GM19035 (cell line): Measurements from ENCODE around the gene SMIM41.

Experiments used
- ATAC-seq: cut with Tn5 transposase; IDR thresholded peaks from one replicate; pipeline ENCODE4 v1.9.1; 2021; ENCODE audit not compliant: unreplicated experiment

Gene SMIM41

DNA sequence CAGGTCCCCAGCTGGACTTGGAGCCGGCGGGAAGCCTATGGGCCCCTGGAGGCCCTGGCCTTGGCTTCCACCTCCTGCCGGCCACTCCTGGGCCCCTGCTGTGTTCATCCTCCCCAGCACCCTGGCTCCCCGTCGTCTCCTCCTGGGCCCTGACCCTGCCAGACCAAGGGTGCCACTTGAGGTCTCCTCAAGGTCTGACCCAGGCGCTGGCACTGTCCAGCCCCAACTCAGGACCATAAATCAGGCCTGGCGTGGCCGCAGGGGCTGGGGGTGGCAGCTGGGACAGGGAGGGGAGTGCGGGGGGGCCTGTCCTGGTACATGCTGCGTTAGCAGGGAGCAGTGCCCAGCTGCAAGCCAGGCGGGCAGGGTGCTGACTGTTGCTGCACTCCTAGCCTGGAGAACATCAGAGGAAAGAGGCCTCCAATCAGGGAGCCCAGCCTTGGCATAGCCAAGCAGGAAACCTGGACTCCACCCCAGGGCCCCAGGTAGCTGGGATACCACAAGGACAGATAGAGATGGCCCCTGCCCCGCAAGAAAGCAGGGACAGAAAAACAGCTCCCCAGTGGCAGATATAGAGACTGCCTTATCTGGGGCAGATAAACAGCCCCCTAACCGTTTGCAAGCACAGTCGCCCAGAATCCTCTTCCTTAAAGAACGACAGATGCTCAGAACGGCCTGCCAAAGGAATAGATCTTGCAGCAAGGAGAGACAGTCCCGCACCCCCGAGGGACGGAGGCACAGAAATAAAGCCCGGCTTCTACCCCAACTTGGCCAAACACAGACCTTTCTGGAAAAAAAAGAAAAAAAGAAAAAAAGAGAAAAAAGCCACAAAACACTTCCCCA is 16.2 kb upstream of the SMIM41 start:
- ATAC-seq: no peak

DNA sequence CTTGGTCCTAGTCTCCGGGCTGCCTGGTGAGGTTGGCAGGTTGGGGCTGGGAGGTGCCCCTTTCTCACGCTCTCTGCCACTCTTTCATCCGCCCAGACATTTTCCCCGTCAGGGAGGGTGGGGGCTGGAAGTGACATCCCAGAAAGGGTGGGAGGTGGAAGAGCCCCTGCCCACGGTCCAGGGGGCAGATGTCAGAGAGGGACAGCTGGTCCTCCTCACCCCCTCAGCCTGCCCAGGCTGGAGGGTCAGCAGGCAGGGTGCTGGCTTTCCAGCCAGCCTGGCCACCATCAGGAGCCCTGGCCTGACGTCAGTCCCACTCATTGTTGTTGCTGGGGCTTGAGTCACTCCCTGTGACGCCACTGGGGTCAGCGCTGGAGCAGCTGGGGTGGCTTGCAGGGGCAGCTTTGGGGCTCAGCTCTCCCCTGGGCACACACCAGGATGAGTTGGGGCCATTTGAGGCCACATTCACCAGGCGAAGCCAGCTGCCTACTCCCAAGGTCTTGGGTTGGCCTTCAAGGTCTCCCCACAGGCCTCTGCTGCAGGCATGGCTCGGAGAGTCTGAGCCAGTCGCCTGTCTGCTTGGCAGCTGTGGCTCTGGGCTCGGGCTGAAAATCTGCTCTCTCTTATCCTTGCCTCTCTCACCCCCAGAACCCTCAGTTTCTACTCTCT is 15.4 kb upstream of the SMIM41 start:
- no peak for ATAC-seq

DNA sequence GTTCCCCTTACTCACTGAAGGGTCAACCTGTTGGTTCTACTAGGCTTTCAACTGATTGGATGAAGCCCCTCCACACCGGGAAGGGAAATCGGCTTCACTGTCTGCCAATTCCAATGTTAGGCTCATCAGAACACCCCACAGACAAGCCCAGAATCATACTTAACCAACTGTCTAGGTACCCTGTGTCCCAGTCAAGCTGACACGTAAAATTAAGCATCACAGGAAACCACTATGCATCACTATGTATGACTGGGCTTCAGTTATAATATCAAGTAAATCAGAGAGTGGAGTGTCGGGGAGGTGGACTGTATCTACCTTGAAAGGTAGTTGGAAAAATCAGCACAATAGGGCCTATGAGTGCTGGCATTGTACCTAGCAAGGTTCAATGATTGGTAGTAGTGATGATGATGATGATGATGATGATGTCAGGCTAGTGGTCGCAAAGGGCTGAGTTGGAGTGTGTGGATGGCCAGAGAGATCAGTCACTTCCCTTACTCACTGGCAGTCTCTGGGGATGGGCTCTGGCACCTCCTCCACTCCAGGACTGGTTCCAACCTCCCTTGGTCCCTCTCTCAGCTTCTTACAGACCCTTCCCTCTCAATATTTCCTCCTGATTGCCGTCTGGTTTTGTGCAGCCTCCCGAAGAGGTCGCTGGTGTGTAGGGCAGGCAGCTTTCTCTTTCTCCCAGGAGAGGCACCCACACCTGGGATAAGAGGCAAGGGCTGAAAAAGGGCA is 13.0 kb upstream of the SMIM41 start:
- no peak for ATAC-seq

DNA sequence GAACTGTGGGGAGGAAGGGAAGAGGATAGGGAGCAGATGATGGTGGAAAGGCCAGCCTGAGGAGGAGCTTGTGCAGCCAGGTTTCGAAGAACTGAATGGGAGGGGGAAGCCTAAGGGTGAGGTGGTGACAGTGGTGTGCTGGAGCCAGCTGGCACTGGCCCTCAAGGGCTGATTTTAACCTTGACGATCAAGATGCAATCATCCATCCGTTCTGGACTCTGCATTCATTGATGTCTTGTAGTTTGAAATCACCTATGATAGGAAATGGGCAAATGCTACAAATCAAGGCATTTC is 12.5 kb upstream of the SMIM41 start:
- ATAC-seq: no peak

DNA sequence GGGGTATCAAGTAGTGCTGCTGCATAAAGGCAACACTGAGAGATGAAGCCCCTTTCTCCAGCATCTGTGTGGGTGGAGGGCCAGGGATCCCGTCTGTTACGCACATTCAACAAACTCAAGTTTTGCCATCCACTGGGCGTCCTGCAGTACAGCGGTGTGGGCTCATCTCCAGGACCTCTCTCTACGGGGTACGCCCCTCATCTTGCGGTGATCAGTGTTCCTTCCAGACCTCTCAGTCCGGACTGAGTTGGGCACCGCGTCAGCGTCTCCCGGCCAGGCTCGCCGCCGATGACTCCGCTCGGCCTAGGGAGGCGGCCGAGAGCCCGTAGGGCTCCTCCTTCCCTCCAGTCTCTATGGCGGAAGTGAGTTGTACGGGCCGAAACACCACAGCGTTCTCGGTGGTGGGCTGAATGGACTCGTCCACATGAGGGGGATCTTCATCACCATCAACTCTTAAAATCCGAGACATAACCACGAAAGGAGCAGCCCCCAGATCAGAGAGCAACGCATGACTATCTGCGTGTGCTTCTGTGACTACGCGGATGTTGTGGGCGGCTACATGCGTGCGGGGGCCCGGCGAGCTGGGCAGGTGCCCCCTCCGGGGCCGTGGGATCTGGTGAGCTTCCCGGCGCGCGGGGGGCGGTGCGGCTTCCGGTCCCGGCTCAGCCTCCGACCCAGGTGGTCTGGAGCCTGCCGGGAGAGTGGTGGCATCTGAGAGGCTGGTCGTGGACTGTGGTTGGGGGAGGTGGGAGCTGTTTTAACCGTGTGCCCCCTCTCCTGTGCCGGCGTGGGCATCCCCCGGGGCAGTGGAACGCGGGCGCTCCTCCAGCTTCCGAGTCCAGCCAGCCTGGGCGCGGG is 9.9 kb upstream of the SMIM41 start, which contains the start of gene ATG101:
Gene ATG101 (plus strand): TSS at position 652 of the 858 bp plus-strand sequence. CDS start 3,673 bp downstream, outside the sequence.
- peak; percentile 96 for ATAC-seq

DNA sequence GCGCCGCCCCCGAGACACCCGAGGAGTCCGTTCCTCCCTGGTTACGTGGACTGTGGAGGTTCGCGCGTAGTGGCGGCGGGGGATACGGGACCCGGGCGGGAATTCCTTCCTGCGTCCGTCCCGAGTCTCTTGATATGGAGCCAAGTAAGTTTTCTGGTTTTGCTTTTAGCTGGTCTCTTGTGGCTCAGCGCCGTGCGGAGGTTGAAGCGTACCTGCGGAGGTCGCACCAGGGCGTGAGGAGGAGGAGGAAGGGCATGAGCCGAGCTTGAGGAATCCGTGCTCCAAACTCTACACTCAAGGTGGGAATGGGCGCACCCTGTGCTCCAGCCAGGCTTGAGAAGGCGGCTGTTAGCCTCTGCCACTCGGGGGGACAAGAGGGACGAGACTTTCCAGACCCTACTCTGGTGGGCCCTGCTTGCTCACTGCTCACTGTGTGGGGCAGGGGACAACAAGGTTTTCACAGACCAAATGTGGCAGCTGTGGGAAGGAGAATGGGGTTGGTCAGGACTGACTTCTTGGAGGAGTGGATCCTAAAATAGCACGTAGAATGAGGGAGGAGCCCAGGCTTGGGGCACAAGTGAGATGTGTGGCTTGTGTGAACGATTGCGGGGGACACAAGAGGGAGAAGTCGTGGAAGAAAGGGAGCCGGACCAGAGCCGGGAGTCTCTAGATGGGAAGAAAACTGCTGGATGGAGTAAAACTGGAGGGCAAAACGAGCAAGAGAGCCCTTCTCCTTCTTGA is 9.1 kb upstream of the SMIM41 start:
- peak; percentile 32 for ATAC-seq

DNA sequence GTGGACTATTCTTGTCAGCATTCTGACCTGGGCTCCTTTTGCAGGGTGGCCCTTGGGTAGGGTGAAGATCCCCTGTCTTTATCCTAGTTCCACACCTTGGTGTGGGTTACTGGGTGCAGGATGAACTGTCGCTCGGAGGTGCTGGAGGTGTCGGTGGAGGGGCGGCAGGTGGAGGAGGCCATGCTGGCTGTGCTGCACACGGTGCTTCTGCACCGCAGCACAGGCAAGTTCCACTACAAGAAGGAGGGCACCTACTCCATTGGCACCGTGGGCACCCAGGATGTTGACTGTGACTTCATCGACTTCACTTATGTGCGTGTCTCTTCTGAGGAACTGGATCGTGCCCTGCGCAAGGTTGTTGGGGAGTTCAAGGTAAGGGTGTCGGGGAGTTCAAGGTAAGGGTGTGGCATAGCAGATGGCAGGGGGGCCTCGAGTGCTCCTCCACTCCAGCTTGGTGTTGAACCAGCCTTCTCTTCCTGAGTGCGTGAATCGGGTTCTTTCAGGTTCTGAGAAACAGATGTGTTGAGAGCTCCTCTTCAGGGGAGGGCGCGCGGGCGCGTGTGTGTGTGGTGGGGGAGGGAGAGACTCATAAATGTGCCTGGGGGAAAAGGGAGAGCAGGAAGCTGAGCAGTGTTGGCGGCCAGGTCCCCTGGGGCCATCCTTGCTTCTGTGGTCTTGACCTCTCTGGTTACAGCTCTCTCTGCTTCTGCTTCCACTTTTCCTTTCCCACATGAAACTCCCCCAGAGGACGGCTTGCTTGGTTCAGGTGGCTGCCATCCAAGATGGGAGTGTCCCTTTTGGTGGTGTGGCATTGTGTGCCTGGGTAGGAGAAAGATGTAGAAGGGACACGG is 5.7 kb upstream of the SMIM41 start:
- no peak for ATAC-seq

DNA sequence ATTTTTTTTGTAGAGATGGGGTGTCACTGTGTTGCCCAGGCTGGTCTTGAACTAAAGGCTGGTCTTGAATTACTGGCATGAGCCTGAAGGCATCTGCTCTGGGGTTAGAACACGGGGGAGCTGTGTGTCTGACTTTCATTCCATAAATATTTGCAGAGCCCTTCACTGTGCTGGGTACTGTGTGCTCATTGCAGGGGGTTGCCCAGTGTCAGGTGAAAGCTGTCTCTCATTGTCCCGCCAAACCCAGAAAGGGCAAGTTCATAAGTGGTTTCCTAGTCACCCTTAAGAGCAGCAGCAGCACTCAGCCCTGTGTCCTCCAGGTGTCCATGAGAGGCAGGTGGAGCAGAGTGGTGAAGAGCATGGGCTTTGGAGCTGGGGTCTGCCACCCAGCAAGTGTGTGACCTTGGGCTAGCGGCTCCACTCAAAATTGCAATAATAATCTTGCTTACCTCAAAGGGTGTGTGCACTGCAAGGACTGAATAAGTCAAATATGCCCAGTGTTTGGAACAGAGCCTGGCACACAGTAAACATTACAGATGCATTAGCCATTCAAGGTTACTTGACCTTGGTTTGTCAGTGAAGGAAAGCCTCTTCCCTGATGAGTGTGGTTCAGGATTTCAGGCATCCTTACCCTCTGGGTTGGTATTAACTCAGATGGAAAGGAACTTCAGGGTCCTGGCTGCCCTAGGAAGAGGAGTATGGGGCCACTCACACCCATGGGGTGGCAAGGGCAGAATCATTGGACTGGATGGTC is 4.4 kb upstream of the SMIM41 start:
- ATAC-seq: no peak

DNA sequence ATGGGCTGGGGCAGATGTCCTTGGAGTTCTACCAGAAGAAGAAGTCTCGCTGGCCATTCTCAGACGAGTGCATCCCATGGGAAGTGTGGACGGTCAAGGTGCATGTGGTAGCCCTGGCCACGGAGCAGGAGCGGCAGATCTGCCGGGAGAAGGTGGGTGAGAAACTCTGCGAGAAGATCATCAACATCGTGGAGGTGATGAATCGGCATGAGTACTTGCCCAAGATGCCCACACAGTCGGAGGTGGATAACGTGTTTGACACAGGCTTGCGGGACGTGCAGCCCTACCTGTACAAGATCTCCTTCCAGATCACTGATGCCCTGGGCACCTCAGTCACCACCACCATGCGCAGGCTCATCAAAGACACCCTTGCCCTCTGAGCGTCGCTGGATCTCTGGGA is 2.7 kb upstream of the SMIM41 start:
- ATAC-seq: no peak

DNA sequence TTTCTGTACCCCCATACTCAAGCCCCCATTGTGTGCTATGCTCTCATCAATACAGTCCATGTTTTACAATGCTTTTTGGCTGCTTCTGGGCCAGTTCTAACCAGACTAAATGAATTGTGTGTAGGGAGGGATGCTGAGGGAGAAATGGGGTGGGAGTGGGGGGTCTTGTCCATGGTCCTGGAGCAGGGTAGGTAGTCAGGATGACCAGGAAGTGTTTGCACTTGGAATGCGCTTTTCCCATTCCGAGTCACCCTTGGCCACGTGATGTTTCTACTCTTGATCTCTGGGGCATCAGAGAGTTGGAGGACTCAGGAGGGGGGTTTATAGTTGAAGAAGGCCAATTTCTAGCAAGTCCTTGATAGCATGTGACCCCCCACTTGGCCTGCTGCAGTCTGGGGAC is 1.2 kb upstream of the SMIM41 start:
- ATAC-seq: no peak

DNA sequence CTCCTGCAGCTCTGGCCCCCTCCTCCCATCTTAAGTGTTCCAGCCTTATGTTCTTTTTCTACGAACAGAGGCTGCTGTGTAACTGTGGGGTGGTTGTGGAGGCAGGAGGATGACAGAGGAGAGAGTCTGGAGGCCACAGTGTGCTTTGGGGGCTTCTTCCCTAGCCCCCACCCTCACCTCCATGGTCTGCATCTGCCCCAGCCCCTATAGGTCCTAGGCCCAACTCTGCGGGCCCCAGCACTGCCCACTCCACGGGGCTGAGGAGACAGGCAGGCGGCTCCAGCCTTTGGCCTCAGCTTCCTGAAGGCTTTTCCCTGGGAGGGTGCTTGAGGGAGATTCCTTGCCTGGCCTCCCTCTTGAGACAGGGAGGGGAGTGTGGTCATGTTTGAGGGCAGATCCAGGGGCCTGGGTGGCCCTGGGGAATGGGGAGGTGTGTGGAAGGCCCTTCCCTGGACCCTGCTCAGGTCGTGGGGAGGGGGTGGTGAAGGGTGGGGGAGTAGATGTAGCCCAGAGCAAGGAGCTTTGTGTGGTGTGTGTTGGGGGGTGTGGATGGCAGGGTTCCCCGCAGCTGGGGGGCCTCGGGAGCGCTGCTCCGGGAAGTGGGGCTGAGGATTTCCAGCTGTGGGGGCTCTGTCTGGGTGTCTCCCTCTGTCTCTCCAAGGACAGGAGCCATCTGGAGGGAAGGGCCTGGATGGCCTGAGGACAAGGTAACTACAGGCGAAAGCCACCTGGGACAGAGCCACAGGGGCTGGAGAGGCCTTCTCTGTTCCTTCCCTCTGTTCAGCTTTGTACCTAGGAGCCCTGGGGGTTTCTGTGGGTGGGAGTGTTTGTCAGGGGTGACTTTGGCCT is 1.1 kb downstream of the SMIM41 start:
- no peak for ATAC-seq

DNA sequence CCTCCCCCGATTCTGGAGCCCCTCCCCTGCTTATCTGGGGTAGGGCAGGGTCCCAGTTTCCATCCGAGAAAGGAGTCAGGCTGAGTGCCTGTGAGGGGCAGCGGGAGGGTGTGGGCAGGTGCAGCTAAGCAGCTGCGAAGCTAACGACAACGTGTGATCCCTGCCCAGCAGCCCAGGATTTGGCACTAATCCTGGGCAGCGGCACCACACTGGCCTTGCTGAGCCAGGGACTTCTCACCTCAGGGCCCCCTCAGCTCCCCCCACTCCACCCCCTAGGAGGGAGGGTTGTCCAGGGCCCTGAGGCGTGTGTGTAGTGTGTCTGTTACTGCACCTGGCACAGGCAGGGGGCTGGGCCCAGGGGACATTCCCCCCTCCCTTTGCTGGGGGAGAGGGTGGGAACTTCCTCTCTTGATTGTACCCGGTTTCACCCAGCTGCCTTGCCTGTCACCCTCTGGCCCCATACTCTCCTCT is 1.8 kb downstream of the SMIM41 start:
- no peak for ATAC-seq

DNA sequence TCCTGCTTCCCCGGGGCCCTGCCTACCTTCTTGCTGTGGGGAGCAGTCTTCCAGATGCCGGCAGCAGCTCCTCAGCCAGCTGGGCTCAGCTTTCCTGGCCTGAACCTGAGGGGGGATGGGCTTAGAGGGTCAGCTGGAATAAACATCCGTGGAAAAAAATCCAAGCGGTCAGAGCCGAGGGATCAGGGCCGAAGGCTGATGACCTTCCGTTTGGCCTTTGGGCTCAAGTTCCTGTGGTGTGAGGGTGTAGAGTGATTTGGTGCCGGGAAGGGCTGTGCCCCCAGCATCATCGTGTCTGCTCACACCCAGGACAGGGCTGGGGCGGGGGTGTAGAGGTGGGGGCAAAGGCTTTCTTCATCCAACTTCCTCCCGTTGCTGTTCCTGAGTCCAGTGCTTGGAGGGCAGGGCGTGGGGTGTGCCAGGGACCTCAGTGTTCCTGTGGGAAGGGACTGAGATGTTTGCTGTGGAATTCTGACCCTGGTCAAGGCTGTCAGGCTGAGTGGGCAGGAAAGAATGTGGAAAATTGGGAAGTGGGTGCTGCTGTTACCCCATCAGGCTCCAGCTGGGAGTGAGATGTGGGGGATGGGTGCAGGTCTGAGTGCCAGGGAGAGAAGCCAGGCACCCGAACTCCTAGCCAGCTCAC is 2.6 kb downstream of the SMIM41 start:
- no peak for ATAC-seq

DNA sequence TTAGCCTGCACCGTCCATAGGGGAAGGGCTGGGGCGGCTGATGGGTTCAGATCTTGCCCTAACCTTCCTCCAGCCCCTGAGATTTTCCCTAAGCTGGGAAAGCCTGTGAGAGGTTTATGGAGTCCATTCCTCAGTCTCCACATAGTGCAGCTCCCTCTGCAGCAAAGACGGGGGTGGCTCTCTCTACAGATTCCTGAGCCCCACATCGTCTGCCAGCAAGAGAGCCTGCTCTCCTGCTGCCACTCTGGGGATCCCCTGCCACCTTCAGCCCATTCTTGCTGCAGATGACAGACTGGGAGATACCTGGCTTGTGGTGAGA is 3.1 kb downstream of the SMIM41 start:
- ATAC-seq: no peak

DNA sequence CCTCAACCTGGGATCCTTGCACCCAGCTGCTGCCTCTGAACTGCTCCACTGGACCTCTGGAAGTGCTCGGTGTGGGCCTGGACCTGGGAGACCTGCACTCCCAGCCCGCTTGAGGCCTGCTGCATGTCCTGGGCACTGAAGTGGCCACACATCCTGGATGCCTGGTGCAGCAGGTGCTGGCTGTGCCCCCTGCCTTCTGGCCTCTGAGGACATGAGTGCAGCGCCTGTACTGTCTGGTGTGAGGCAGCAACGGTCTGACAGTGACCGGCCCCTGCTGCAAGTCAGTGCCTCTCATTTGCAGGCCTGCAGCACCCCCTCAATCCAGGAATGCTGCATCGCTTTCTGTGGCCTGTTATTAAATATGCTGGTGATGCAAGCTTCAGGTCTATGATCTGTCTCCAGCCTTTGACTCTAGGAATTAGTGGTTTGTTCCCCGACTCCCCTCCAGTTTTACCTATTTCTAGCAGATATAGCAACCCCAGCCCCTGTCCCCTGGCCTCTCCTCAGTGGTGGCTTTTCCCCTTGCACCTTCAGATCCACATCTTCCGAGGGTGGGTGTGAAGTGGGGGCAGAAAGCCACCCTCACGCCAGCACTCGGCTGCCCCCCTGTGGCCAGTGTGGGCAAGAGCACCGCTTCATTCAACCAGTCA is 3.6 kb downstream of the SMIM41 start:
- ATAC-seq: no peak

DNA sequence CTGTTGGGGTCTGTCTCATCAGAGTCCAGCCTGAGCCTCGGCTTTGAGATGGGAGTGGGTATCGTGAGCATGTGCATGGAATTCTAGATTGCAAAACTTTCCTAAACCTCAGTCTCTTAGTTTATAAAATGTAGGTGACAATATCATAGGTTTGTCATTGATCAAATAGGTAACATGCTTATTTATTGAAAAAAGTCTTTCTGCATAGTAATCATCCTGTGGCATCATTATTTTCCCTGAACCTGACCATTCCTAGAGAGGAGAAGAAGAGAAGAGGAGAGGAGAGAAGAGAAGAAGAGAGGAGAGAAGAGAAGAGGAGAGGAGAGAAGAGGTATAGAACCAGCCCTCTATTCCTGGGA is 4.1 kb downstream of the SMIM41 start:
- no peak for ATAC-seq
